RWPE1 (cell line): ENCODE measurements around the gene SLC25A21.
"Not testable (repeated sequence)": the region's sequence is repeated elsewhere in the genome, so short reads cannot be mapped to it uniquely, and the experiment has no call there.

Source experiments
- CTCF ChIA-PET: fragments of 350-600 bp; sonication (Branson Sonifier 250); formaldehyde crosslinking; extraction: SDS; loops from one replicate; lab custom pipeline; 2021; lab: Yijun Ruan, JAX
- POLR2A ChIA-PET: fragments of 400-600 bp; formaldehyde crosslinking; extraction: SDS; loops from one replicate; lab custom pipeline; 2020; ENCODE audit warnings: antibody characterized with exemption; ENCODE audit not compliant: low non-redundant PET; lab: Yijun Ruan, JAX
- DNase-seq: peaks from one replicate; pipeline ENCODE4 v3.0.0; 2012; ENCODE audit warnings: low spot score
- H3K27ac ChIP-seq: fragments of 450-650 bp; 2 replicates; pipeline ENCODE4 v1.5.1; 2017
- TF ChIP-seq, protein P1 (sequence below): fragments of 450-650 bp; conservative IDR thresholded peaks from 2 replicates; pipeline ENCODE4 v1.5.1; 2017; ENCODE audit warnings: low read depth, mild to moderate bottlenecking

The SLC25A21 gene

DNA sequence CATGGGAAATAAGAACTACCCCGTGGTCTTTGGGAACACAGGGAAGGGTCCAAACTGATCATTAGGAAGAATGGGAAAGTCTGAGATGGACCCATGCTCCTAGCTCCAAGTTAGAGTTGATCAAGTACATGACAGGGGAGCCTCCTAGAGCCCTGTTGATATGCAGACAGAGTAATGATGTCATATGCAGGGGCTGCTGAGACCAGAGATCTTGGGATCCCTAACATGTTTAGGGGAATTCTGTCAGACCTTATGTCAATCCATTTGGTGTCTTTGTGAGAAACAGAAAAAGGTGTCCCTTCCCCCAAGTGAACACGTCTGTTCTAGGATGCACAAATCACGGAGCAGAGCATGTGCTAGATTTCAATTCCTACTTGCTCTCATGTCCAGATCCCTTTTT is 6.6 kb downstream of the SLC25A21 start:
- no peak for DNase-seq
- TF ChIP-seq, protein P1, sequence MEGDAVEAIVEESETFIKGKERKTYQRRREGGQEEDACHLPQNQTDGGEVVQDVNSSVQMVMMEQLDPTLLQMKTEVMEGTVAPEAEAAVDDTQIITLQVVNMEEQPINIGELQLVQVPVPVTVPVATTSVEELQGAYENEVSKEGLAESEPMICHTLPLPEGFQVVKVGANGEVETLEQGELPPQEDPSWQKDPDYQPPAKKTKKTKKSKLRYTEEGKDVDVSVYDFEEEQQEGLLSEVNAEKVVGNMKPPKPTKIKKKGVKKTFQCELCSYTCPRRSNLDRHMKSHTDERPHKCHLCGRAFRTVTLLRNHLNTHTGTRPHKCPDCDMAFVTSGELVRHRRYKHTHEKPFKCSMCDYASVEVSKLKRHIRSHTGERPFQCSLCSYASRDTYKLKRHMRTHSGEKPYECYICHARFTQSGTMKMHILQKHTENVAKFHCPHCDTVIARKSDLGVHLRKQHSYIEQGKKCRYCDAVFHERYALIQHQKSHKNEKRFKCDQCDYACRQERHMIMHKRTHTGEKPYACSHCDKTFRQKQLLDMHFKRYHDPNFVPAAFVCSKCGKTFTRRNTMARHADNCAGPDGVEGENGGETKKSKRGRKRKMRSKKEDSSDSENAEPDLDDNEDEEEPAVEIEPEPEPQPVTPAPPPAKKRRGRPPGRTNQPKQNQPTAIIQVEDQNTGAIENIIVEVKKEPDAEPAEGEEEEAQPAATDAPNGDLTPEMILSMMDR, result no peak
- no peak overlapping the region for H3K27ac ChIP-seq
- ChIA-PET CTCF (no interaction called here), POLR2A (no interaction called here)

DNA sequence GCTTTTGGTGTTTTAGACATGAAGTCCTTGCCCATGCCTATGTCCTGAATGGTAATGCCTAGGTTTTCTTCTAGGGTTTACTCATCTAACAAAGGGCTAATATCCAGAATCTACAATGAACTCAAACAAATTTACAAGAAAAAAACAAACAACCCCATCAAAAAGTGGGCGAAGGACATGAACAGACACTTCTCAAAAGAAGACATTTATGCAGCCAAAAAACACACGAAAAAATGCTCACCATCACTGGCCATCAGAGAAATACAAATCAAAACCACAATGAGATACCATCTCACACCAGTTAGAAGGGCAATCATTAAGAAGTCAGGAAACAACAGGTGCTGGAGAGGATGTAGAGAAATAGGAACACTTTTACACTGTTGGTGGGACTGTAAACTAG is 10.1 kb downstream of the SLC25A21 start:
- POLR2A ChIA-PET, DNase-seq, H3K27ac ChIP-seq, CTCF ChIA-PET: not testable (repeated sequence)

DNA sequence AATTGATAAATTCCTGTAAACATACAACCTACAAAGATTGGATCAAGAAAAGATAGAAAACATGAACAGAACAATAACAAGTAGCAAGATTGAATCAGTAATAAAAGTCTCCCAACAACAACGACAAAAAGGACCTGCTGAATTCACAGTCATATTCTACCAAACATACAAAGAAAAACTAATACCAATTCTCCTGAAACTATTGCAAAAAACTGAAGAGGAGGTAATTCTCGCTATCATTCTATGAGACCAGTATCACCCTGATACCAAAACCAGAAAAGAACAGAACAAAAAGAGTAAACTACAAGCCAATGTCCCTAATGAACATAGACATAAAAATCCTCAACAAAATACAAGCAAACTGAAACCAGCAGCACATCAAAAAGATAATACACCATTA is 14.4 kb downstream of the SLC25A21 start:
- CTCF ChIA-PET, result interaction anchor here (0.6 kb wide), 1 partner anchor 182 kb away, joined by 3 read pairs; no protein-coding TSS in a partner anchor
- TF ChIP-seq, protein P1, result no peak
- POLR2A ChIA-PET, result no interaction called here
- DNase-seq, result no peak
- no peak overlapping the region for H3K27ac ChIP-seq

DNA sequence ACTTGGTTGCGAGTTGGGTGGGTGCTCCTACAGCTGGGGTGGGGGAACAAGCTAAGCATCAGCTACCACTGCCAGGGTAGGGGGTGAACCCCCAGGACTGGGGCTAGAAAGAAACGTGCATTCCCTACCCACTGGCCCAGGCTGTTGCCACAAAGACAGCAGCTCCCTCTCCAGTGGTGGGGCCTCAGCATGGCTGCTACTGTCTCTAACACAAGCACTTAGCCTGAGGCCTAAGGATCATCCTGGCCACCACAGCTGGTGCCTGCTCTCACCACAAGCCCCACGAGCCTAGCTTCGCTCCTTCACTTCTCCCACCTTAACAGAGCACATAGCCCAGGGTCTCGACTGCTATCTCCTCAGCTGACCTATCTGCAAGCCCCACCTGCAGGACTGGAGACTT is 18.9 kb downstream of the SLC25A21 start:
- H3K27ac ChIP-seq, result no peak overlapping the region
- CTCF ChIA-PET, result interaction anchor here (0.5 kb wide), 1 partner anchor 1841 kb away, joined by 6 read pairs; no protein-coding TSS in a partner anchor
- POLR2A ChIA-PET, result no interaction called here
- TF ChIP-seq, protein P1, result no peak
- DNase-seq, result no peak

DNA sequence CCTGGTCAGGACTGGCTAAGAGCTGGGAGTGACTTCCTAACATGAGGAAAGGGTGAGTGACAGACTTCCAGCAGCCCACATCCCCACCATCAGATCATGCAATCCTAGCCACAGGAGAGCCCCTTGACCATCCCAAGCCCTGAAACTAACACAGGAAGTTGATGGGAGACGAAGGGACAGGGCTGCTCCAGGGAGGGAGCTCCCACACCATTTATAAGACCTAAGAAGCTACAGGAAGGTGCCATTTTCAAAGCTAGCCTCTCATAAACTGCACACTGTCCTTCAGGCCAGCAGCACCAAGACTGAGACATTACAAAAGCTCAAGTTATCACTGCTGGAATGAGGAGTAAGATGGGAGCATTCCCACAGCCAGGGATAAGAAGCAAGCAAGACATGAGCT is 19.4 kb downstream of the SLC25A21 start:
- DNase-seq, result no peak
- TF ChIP-seq, protein P1, result no peak
- POLR2A ChIA-PET, result no interaction called here
- CTCF ChIA-PET, result interaction anchor here (0.5 kb wide), 1 partner anchor 1840 kb away, joined by 6 read pairs; no protein-coding TSS in a partner anchor
- H3K27ac ChIP-seq, result no peak overlapping the region

DNA sequence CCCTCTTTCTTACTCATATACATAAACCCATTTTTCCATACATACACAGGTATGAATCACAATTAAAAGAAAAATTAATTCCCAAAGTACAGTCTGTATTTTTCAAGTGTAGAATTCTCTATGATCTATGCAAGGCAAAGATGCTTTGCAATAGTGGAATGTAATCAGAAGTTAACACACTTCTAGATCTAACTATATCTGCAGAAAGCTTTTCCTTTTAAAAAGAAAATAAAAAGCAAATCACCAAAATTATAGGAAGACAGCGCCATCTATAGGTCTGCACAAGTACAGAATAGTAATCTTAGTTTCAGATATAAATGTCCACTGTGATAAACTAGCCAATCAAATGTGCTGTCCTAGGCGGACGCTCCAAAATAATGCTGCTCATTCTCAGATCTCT is 22.0 kb downstream of the SLC25A21 start:
- peak; percentile 50 for DNase-seq
- H3K27ac ChIP-seq, result no peak overlapping the region
- CTCF ChIA-PET, result interaction anchor here (0.6 to 1.4 kb wide), 21 partner anchors 14 to 1858 kb away, joined by 3 to 7 read pairs (median 4); partner anchors contain the start of genes MIPOL1, PSMA6 and SLC25A21
- POLR2A ChIA-PET, result no interaction called here
- TF ChIP-seq, protein P1, result peak; percentile 74

DNA sequence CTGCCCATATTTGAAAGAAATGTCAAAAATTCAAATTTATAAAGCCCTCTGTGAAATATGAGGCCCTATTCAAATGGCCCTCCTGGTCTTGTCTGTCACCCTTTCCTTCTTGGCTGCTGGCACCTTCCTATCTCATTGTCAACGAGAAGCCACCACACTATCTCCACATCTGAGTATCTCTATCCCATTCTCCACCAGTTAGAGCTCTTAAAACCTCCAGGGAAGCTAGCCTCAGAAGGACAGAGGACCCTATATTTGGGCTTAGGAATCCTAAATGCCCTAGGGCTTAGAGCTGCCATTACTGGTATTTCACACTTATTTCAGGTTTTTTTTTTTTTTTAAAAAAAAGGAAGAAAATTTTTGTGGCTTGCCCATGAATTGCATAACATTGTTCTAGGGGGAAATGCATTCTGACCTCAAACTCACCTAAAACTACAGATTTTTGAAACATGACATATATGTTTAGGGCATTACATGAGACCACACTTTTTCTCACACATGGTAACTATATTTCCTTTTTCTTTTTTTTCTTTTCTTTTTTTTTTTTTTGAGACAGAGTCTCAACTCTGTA is 25.0 kb downstream of the SLC25A21 start:
- DNase-seq, result no peak
- no peak overlapping the region for H3K27ac ChIP-seq
- ChIA-PET POLR2A (no interaction called here), CTCF (interaction anchor here (0.6 kb wide), 1 partner anchor 500 kb away, joined by 5 read pairs; no protein-coding TSS in a partner anchor)
- TF ChIP-seq, protein P1, result no peak

DNA sequence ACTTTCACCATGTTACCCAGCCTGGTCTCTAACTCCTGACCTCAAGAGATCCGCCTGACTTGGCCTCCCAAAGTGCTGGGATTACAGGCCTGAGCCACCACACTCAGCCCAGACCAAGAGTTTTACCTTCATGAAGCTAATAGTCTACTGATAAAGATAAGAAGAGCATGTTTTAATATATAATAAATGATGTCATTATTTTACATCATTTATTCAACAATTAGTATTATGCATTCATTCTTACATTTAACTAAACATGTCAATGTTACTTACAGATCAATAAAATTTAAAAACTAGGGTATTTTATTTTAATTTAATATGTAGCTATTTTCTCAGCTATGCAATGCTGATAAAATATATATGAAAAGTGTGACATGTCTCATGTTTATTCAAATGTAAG is 26.0 kb downstream of the SLC25A21 start:
- DNase-seq, POLR2A ChIA-PET, CTCF ChIA-PET, H3K27ac ChIP-seq: not testable (repeated sequence)
